Hepatocyte (in vitro differentiated cells): ENCODE data around the gene TTC28. TPM values are rescaled to one million over a fixed set of nuclear protein-coding genes. Genes with fewer than 3 reads are reported as not detected.

Experiments used
- DNase-seq: peaks from one replicate; pipeline ENCODE4 v3.0.0-alpha.2; 2016; ENCODE audit warnings: low spot score
- H2AFZ ChIP-seq: fragments of 200-600 bp; sonication (generic); 2 replicates; pipeline ENCODE4 v1.6.0; 2016; ENCODE audit warnings: antibody characterized with exemption, mild to moderate bottlenecking
- H3K27ac ChIP-seq: fragments of 200-600 bp; sonication (generic); 2 replicates; pipeline ENCODE4 v1.5.1; 2016; ENCODE audit warnings: mild to moderate bottlenecking
- H3K27me3 ChIP-seq: fragments of 200-600 bp; sonication (generic); 2 replicates; pipeline ENCODE4 v1.6.1; 2016
- H3K36me3 ChIP-seq: fragments of 200-600 bp; sonication (generic); replicated peaks from 2 replicates; pipeline ENCODE4 v1.5.1; 2016; ENCODE audit warnings: low read depth; ENCODE audit not compliant: insufficient read depth
- H3K4me1 ChIP-seq: fragments of 200-600 bp; sonication (generic); 2 replicates; pipeline ENCODE4 v1.5.1; 2016; ENCODE audit warnings: mild to moderate bottlenecking, moderate library complexity; ENCODE audit not compliant: insufficient read depth
- H3K4me2 ChIP-seq: fragments of 200-600 bp; sonication (generic); 2 replicates; pipeline ENCODE4 v1.6.0; 2016
- H3K4me3 ChIP-seq: fragments of 200-600 bp; sonication (generic); 2 replicates; pipeline ENCODE4 v1.5.1; 2016; ENCODE audit warnings: mild to moderate bottlenecking
- H3K79me2 ChIP-seq: fragments of 200-600 bp; sonication (generic); 2 replicates; pipeline ENCODE4 v1.6.0; 2017; ENCODE audit warnings: mild to moderate bottlenecking
- H3K9me2 ChIP-seq: fragments of 200-600 bp; sonication (generic); replicated peaks from 2 replicates; pipeline ENCODE4 v1.6.0; 2017; ENCODE audit warnings: mild to moderate bottlenecking; ENCODE audit not compliant: insufficient read depth
- H3K9me3 ChIP-seq: fragments of 200-600 bp; sonication (generic); 2 replicates; pipeline ENCODE4 v1.5.1; 2016; ENCODE audit warnings: low read depth, mild to moderate bottlenecking
- H4K20me1 ChIP-seq: fragments of 200-600 bp; sonication (generic); 2 replicates; pipeline ENCODE4 v1.6.0; 2016; ENCODE audit warnings: mild to moderate bottlenecking; ENCODE audit not compliant: insufficient read depth, poor library complexity, severe bottlenecking
- CTCF ChIP-seq: fragments of 200-600 bp; sonication (generic); IDR thresholded peaks from 2 replicates; pipeline ENCODE4 v1.5.1; 2016; ENCODE audit warnings: antibody characterized with exemption, mild to moderate bottlenecking; ENCODE audit not compliant: poor library complexity
- EZH2 ChIP-seq: fragments of 200-600 bp; sonication (generic); IDR thresholded peaks from 2 replicates; pipeline ENCODE4 v1.6.1; 2016; ENCODE audit warnings: antibody characterized with exemption, mild to moderate bottlenecking, borderline replicate concordance
- EZH2phosphoT487 ChIP-seq: fragments of 200-600 bp; sonication (generic); IDR thresholded peaks from one replicate; pipeline ENCODE4 v1.6.1; 2018; ENCODE audit warnings: antibody characterized with exemption, mild to moderate bottlenecking, low read depth, moderate library complexity; ENCODE audit not compliant: unreplicated experiment, severe bottlenecking
- WGBS: methylation state at CpG from one replicate; pipeline ENCODE4 v1.1.6; 2016; ENCODE audit warnings: low lambda C conversion rate; ENCODE audit errors: missing lambda C conversion rate; 5-methylcytosine and 5-hydroxymethylcytosine counted together
- polyA plus RNA-seq: library from polyadenylated mRNA; unstranded; fragments of >200 nt; fragmentation: Nextera tagmentation; extraction: Ambion mirVana; gene quantifications from 2 replicates; pipeline ENCODE4 v1.2.1, GENCODE V29; 2016
- total RNA-seq: library from RNA; depleted of rRNA; stranded (reverse); fragments of >200 nt; gene quantifications from 2 replicates; pipeline ENCODE4 v1.2.3, GENCODE V29; 2014

TTC28 gene
- total and polyA plus RNA-seq, 2 experiments from 2014 or later, result 14.7 to 30.4 TPM

- Histone ChIP-seq H3K4me3 (no peak overlapping the region), H3K9me3 (no peaks in the 10 kb centered on the region), H3K79me2 (no peaks in the 10 kb centered on the region), H3K9me2 (no peaks in the 10 kb centered on the region), H4K20me1 (no peaks in the 10 kb centered on the region), H3K4me2 (no peak overlapping the region), H3K27ac (no peak overlapping the region), H3K27me3 (no peaks in the 10 kb centered on the region), H2AFZ (no peak overlapping the region), H3K4me1 (peaks cover 14% of the 10 kb centered on the region), H3K36me3 (no peaks in the 10 kb centered on the region)
- no peak for DNase-seq
- no peak for TF ChIP-seq CTCF
- TF ChIP-seq EZH2, result no peak
- TF ChIP-seq EZH2phosphoT487, result no peak
- WGBS, result 95% methylated on average over 12 of the region's 12 CpGs
Observed at GRCh38 chr22:28016781-28017557, 662.7 kb downstream of the TTC28 start.

- TF ChIP-seq EZH2phosphoT487 (no peak), EZH2 (no peak), CTCF (no peak)
- H3K27me3 ChIP-seq, result no peaks in the 10 kb centered on the region
- H3K9me3 ChIP-seq, result no peaks in the 10 kb centered on the region
- no peaks in the 10 kb centered on the region for H3K79me2 ChIP-seq
- no peaks in the 10 kb centered on the region for H3K9me2 ChIP-seq
- H3K4me3 ChIP-seq, result no peak overlapping the region
- H4K20me1 ChIP-seq, result no peaks in the 10 kb centered on the region
- no peaks in the 10 kb centered on the region for H3K36me3 ChIP-seq
- H2AFZ ChIP-seq, result no peak overlapping the region
- H3K27ac ChIP-seq, result no peak overlapping the region
- WGBS, result 64% methylated on average over 16 of the region's 16 CpGs
- H3K4me1 ChIP-seq, result peaks cover 9% of the 10 kb centered on the region
- no peak overlapping the region for H3K4me2 ChIP-seq
- no peak for DNase-seq
Observed at GRCh38 chr22:28015676-28016601, 663.7 kb downstream of the TTC28 start.

- no peak for DNase-seq
- no peaks in the 10 kb centered on the region for H3K9me2 ChIP-seq
- no peak overlapping the region for H3K4me2 ChIP-seq
- TF ChIP-seq CTCF (no peak), EZH2 (no peak), EZH2phosphoT487 (no peak)
- H3K9me3 ChIP-seq, result no peaks in the 10 kb centered on the region
- H3K27me3 ChIP-seq, result no peaks in the 10 kb centered on the region
- H3K4me1 ChIP-seq, result no peaks in the 10 kb centered on the region
- no peaks in the 10 kb centered on the region for H3K79me2 ChIP-seq
- no peak overlapping the region for H2AFZ ChIP-seq
- no peak overlapping the region for H3K4me3 ChIP-seq
- H3K27ac ChIP-seq, result no peak overlapping the region
- WGBS, result 97% methylated on average over 2 of the region's 2 CpGs
- no peaks in the 10 kb centered on the region for H3K36me3 ChIP-seq
- no peaks in the 10 kb centered on the region for H4K20me1 ChIP-seq
Observed at GRCh38 chr22:28015046-28015425, 664.6 kb downstream of the TTC28 start.
